Endothelial cell of umbilical vein (primary cell): Measurements from ENCODE around the gene LINGO4. TPM values are rescaled to one million over a fixed set of nuclear protein-coding genes. Genes with fewer than 3 reads are reported as not detected.

Experiments
- BruUV-seq: library from RNA; stranded (reverse); fragments of 400-500 nt; replicated peaks from 2 replicates; lab custom pipeline; 2021; lab: Mats Ljungman, UMichigan
- CTCF ChIA-PET: fragments of 300-600, 350-600 bp; sonication (Branson Sonifier 250); formaldehyde crosslinking; loops from one replicate; lab custom pipeline; 2021; ENCODE audit warnings: antibody characterized with exemption, inconsistent platforms; lab: Charles Lee
- POLR2A ChIA-PET: fragments of 300-600, 350-600 bp; sonication (Branson Sonifier 250); formaldehyde crosslinking; loops from one replicate; lab custom pipeline; 2021; ENCODE audit warnings: antibody characterized with exemption, inconsistent platforms; lab: Charles Lee
- DNase-seq: peaks from one replicate; pipeline ENCODE4 v3.0.0-alpha.2; 2011; ENCODE audit warnings: low read depth, low spot score
- FAIRE-seq: peaks from 2 replicates; lab custom pipeline; 2011; peaks lifted over from hg19 to GRCh38; lab: Jason Lieb, UNC
- H2AFZ ChIP-seq: 2 replicates; pipeline ENCODE4 v1.6.0; 2012; ENCODE audit warnings: low read depth, low read length, control low read depth, inconsistent platforms
- H3K27ac ChIP-seq: 2 replicates; pipeline ENCODE4 v1.5.1; 2011; ENCODE audit warnings: low read depth, mild to moderate bottlenecking, control low read depth, low read length, moderate library complexity; ENCODE audit not compliant: insufficient read depth
- H3K27me3 ChIP-seq, 2 experiments: 2 replicates each; pipeline versions ENCODE4 v1.6.0 to v1.6.1; 2011; ENCODE audit warnings: low read length in 2 of 2, mixed read lengths in 1 of 2; ENCODE audit not compliant: control insufficient read depth in 2 of 2, insufficient read depth in 2 of 2
- H3K36me3 ChIP-seq, 2 experiments: 2 replicates in 1 of 2; 3 replicates in 1 of 2; pipeline ENCODE4 v1.5.1; 2011; ENCODE audit warnings: low read length in 2 of 2, mild to moderate bottlenecking in 1 of 2, moderate library complexity in 1 of 2; ENCODE audit not compliant: control insufficient read depth in 2 of 2, insufficient read depth in 2 of 2; ENCODE audit errors: extremely low read depth in 1 of 2
- H3K4me1 ChIP-seq: 3 replicates; pipeline ENCODE4 v1.5.1; 2011; ENCODE audit warnings: mild to moderate bottlenecking, low read length; ENCODE audit not compliant: control insufficient read depth, insufficient read depth; ENCODE audit errors: extremely low read depth
- H3K4me2 ChIP-seq: 2 replicates; pipeline ENCODE4 v1.6.1; 2011; ENCODE audit warnings: low read length, control low read depth, mixed read lengths; ENCODE audit not compliant: insufficient read depth
- H3K4me3 ChIP-seq, 3 experiments: fragments of 200-600 bp in 1 of 3; sonication (generic), shearing (Covaris generic) in 1 of 3; replicated peaks in 1 of 3; 2 replicates each; pipeline ENCODE4 v1.5.1; 2011 to 2016; ENCODE audit warnings: control low read depth in 3 of 3, low read length in 3 of 3, mild to moderate bottlenecking in 2 of 3, inconsistent platforms in 1 of 3, low read depth in 1 of 3, moderate library complexity in 1 of 3; ENCODE audit not compliant: insufficient read depth in 1 of 3
- H3K79me2 ChIP-seq: 2 replicates; pipeline ENCODE4 v1.6.0; 2012; ENCODE audit warnings: low read length, inconsistent platforms; ENCODE audit not compliant: control insufficient read depth, insufficient read depth
- H3K9ac ChIP-seq: replicated peaks from 2 replicates; pipeline ENCODE3; 2011; ENCODE audit warnings: low read length, control low read depth; ENCODE audit not compliant: insufficient read depth; ENCODE audit errors: extremely low read depth
- H3K9me1 ChIP-seq: replicated peaks from 3 replicates; pipeline ENCODE4 v1.6.0; 2011; ENCODE audit warnings: mild to moderate bottlenecking, low read length; ENCODE audit not compliant: control insufficient read depth, insufficient read depth; ENCODE audit errors: extremely low read depth
- H3K9me3 ChIP-seq: replicated peaks from 2 replicates; pipeline ENCODE4 v1.5.1; 2012; ENCODE audit warnings: low read length, inconsistent platforms; ENCODE audit not compliant: control insufficient read depth, insufficient read depth
- H4K20me1 ChIP-seq: replicated peaks from 2 replicates; pipeline ENCODE3; 2011; ENCODE audit warnings: mild to moderate bottlenecking, low read length; ENCODE audit not compliant: control insufficient read depth, insufficient read depth; ENCODE audit errors: extremely low read depth
- EZH2 ChIP-seq: IDR thresholded peaks from 2 replicates; pipeline ENCODE4 v1.6.1; 2012; ENCODE audit warnings: borderline replicate concordance, low read depth, mild to moderate bottlenecking, moderate library complexity, low read length, inconsistent platforms; ENCODE audit not compliant: severe bottlenecking
- FOS ChIP-seq: IDR thresholded peaks from 2 replicates; pipeline ENCODE4 v1.6.1; 2011; ENCODE audit warnings: mild to moderate bottlenecking, low read length, moderate library complexity, borderline replicate concordance; ENCODE audit not compliant: insufficient read depth
- GATA2 ChIP-seq: IDR thresholded peaks from 2 replicates; pipeline ENCODE4 v1.7.0; 2011; ENCODE audit warnings: low read depth, mild to moderate bottlenecking, moderate library complexity, mixed read lengths, low read length; ENCODE audit not compliant: insufficient read length, insufficient read depth
- JUN ChIP-seq: IDR thresholded peaks from 2 replicates; pipeline ENCODE4 v1.6.1; 2011; ENCODE audit warnings: borderline replicate concordance, low read depth; ENCODE audit not compliant: insufficient read length, insufficient read depth
- MYC ChIP-seq: IDR thresholded peaks from one replicate; pipeline ENCODE4 v1.6.1; 2011; ENCODE audit warnings: mild to moderate bottlenecking, low read depth, low read length
- POLR2A ChIP-seq: IDR thresholded peaks from 2 replicates; pipeline ENCODE4 v1.6.1; 2012; ENCODE audit warnings: low read depth, mild to moderate bottlenecking, control low read depth, low read length
- dilution Hi-C: fragments of 300-500 bp; cut with MboI; formaldehyde crosslinking; loops from one replicate; pipeline ENCODE4 v1.15.0; 2019; ENCODE audit warnings: low sequenced_read_pairs; ENCODE audit not compliant: extremely low pct_ligation_motif_present
- intact Hi-C: fragments of 100-400 bp; cut with micrococcal nuclease; formaldehyde crosslinking; loops from one replicate; pipeline ENCODE4 v1.10.0; 2022
- polyA plus RNA-seq, 4 experiments: library from polyadenylated mRNA; depleted of rRNA in 3 of 4; stranded (reverse) in 3 of 4; unstranded in 1 of 4; fragments of >200 nt; gene quantifications; 2 replicates each; pipeline versions ENCODE4 v1.2.1 to v1.2.3, GENCODE V29; 2011 to 2012; ENCODE audit warnings: missing spikeins in 1 of 4
- total RNA-seq: library from RNA; stranded (reverse); gene quantifications from 2 replicates; pipeline ENCODE4 v1.2.3, GENCODE V29; 2021
- TF ChIP-seq, protein P1 (sequence below), 2 donors: IDR thresholded peaks; 1 replicate in 1 of 2; 2 replicates in 1 of 2; pipeline ENCODE4 v1.5.1; 2011; ENCODE audit warnings: low read length in 2 of 2, mild to moderate bottlenecking in 2 of 2, moderate library complexity in 2 of 2, control low read depth in 1 of 2, inconsistent platforms in 1 of 2, low read depth in 1 of 2; ENCODE audit not compliant: insufficient read depth in 1 of 2; ENCODE audit errors: extremely low read depth in 1 of 2
- TF ChIP-seq, protein P2 (sequence below): IDR thresholded peaks from 2 replicates; pipeline ENCODE4 v1.6.1; 2011; ENCODE audit not compliant: insufficient read depth, insufficient read length

LINGO4 gene
- total and polyA plus RNA-seq, 2 donors (not counting 3 experiments of a cell fraction or from before 2014, with no cell fraction given) = not detected

DNA sequence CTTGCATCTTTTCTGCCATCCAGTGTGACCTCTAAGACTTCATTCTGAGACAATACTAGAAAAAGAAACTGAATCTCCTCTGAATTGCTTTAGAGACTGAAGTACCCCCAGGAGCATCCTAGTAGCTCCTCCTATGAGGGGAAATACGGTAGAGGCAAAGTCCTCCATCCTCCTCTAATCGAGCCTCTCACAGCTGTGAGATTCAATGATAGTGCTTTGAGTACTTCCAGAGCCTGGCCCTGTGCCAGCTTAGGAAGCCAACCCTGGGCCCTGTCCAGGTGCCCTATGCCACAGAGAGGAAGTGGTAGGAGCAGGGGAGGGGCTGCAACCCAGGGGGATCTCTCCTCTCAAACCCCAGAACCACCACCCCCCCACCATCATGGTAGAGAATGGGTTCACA is 15.7 kb upstream of the LINGO4 start:
- Histone ChIP-seq H3K27ac (no peak overlapping the region), H3K36me3 (no peaks in the 10 kb centered on the region), H2AFZ (no peak overlapping the region), H3K4me2 (no peak overlapping the region), H3K27me3 (peaks cover 0 to 7% of the 10 kb centered on the region in 2 experiments), H3K9ac (no peak overlapping the region), H4K20me1 (no peaks in the 10 kb centered on the region), H3K79me2 (no peaks in the 10 kb centered on the region), H3K9me3 (no peaks in the 10 kb centered on the region), H3K4me3 (no peak overlapping the region), H3K9me1 (no peaks in the 10 kb centered on the region), H3K4me1 (no peaks in the 10 kb centered on the region)
- ChIA-PET POLR2A (interaction anchor here (0.6 kb wide), 1 partner anchor 8 kb away, joined by 5 read pairs; no protein-coding TSS in a partner anchor), CTCF (interaction anchor here (0.6 to 1.6 kb wide), 5 partner anchors 13 to 79 kb away, joined by 3 to 8 read pairs (median 3); no protein-coding TSS in a partner anchor)
- no peak for DNase-seq
- no TSS peak for BruUV-seq
- dilution Hi-C loops = no loop called here
- intact Hi-C loops = no loop called here
- TF ChIP-seq GATA2 (no peak), EZH2 (no peak), FOS (no peak), JUN (no peak), MYC (no peak), POLR2A (no peak)
- TF ChIP-seq, protein P1, sequence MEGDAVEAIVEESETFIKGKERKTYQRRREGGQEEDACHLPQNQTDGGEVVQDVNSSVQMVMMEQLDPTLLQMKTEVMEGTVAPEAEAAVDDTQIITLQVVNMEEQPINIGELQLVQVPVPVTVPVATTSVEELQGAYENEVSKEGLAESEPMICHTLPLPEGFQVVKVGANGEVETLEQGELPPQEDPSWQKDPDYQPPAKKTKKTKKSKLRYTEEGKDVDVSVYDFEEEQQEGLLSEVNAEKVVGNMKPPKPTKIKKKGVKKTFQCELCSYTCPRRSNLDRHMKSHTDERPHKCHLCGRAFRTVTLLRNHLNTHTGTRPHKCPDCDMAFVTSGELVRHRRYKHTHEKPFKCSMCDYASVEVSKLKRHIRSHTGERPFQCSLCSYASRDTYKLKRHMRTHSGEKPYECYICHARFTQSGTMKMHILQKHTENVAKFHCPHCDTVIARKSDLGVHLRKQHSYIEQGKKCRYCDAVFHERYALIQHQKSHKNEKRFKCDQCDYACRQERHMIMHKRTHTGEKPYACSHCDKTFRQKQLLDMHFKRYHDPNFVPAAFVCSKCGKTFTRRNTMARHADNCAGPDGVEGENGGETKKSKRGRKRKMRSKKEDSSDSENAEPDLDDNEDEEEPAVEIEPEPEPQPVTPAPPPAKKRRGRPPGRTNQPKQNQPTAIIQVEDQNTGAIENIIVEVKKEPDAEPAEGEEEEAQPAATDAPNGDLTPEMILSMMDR (IDR thresholded peaks at IDR 0.05; ENCODE audit: extremely low read depth in 1 of 2, insufficient read depth in 1 of 2, low read depth in 1 of 2, low read length in 2 of 2) = no peak
- TF ChIP-seq, protein P2, sequence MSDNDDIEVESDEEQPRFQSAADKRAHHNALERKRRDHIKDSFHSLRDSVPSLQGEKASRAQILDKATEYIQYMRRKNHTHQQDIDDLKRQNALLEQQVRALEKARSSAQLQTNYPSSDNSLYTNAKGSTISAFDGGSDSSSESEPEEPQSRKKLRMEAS = no peak
- no peak for FAIRE-seq
